Activated CD4-positive, alpha-beta T cell treated with anti-CD3 and anti-CD28 coated beads for 48 hours (primary cell): ENCODE measurements around the gene CLEC16A.

Experiments used
- DNase-seq: peaks from one replicate; pipeline ENCODE4 v3.0.0-alpha.2; 2020

The CLEC16A gene

DNA sequence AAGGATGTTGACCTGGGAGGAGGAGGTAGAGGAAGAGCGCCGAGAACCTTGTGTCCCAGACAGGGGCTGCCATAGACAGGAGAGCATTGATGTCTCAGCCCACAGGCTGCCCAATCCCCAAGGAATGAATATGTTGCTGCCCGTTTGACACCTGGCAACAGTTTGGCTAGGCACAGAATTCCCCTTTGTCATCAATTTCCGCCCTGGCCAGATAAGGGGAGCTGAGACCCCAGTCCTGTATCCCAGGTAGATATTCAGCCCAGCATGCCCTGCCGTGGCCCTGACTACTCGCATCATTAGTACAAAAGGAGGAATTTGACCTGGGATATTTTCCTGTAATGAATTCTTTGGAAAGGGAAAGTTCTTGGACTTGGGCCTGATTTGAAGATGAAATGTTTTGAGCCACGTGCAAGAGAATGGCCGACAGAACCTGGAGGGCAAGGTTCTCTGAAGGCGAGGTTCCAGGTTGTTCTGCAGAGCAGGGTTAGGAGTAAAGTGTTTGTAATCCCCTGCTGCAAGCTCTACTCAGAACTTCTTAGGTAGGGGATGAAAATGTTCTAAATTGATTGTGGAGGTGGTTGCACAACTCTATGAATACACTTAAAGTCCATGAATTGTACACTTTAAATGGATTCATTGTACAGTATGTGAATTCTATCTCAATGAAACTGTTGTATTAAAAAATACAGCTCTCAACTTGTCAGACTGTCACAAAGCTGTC lies 202.8 kb downstream of the CLEC16A start:
- no peak for DNase-seq

DNA sequence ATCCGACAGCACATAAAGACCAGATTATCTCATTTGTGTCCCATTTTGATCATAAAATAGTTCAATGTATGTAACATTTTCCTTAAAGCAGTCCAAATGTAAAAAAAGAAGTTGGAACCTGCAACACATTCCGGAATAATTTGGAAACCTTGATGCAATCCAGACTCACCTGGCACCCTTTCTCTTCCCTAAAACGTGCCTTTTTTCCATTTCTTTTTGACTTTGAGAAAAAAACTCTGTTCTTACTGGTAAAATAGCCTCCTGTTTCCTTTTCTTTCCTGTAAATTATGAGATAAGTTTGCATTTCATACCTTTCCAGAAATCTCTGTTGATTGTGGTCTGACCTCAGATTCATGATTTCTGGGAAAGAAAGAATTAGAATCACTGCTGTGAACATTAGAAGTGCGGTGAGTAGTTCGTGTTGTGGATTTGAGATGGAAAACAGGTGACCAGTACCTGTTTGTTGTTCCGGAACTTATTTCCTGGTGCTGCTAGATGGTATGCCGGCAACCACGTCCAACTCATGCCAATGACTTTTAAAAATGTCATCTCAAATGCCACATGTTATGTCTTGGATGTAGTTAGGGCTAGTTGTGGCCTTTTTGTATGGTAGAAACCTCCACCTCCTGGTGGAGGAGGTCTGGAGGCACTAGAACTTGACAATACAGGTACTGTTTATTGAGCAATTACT lies 203.5 kb downstream of the CLEC16A start:
- no peak for DNase-seq

DNA sequence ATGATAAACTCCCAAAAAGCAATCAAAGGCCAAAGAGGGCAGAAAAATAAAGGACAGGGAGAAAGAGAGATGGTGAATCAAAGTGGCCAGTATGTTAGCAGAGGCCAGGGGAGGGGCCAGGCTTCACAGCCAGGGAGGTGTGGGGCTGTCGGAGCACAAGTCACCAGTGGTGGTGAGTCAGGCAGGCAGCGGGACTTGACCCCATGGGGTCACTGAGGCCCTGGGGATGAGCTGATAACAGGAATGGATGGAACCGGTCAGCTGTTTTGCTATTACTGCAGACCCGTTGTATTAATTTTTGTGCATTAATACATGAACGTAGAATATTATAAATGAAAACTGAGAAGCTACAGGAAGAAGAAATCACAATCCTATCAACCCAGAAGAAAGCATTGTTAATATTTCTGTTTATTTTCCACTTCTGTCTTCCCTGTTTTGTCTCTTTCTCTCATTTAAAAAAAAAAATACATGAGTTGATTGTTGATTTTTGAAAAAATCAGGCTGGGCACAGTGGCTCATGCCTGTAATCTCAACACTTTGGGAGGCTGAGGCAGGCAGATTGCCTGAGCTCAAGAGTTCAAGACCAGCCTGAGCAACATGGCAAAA lies 204.8 kb downstream of the CLEC16A start:
- DNase-seq = no peak

DNA sequence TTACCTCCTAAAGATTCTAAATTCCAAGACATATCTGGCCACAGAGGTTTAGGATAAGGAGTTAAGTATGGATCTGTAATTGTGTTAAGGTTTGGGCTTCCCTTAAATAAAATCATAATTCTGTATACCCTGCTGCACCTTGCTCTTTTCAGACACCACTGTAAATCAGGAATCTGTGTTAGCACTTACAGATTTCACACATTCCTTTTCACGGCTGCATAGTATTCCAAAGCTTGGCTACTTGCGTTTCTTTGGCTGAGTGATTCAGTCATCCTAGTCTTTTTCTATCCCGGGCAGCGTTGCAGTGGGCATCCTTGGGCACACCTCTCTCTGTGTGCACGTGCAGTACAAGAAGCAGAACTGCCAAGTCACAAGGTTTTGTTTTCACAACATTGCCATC lies 205.8 kb downstream of the CLEC16A start:
- DNase-seq = no peak

DNA sequence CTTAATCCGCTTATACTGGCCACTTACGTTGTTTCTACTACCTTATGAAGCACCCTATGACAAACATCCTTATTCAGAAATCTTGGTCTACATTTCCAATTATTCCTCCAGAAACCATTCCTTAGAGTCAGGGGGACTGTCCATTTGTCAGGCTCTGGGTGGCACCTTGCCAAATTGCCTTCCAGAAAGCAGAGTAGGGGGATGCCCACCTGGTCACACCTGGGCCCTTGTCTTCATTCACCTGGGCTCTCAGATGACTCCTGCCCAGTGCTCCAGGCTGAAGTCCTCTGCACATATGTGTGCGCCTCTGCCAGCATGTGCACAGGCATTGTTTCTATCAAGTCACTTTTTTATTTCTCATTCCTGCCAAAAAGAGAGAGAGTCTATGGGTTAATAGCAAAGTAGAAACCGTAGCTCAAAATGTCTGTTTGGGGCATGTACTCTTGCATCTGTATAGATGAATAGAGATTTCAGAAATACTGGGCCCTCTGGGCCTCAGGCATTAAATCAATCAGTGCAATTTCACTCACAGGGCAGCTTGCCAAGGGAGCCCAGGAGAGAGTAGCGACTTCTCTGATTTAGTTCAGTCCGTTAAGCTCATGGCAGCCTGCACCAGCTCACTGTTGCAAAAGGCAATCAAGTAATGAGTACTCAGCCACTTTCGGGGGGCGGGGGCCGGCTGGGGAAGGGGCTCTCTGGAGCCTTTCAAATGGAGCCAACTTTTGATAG lies 207.0 kb downstream of the CLEC16A start:
- no peak for DNase-seq

DNA sequence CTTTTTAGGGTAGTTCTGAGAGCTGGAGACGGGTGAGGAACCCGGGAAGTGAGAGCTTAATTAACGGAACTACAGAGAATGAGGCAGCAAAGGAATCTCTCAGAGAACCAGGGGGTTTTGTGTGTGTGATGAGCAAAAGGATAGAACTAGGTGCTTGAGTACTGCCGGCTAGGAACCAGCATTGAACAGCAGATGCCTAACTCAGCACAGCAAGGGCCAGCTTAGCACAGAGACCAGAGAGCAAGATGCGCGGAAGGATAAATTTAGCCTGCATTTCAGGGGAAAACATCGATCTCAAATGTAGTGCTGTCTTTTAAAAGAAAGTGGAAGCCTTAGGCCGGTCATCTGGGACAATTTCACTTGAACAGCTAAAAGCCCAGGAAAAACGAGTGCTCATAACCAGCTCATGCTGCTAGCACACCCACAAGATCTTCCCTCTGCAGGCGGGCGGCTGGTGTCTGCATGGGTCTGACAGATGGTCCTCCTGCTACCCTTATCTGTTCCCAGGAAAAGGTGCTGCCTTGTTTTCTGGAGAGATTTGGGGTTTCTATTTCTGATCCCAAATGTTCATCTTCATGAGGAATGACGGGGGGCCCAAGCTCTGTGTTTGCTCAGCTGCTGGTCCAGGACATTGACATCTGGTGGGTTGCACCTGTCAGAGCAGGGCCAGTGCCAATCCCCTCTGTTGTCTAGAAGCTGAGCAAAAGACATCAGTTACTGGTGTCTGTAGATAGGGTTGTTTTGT lies 207.7 kb downstream of the CLEC16A start:
- DNase-seq = no peak

DNA sequence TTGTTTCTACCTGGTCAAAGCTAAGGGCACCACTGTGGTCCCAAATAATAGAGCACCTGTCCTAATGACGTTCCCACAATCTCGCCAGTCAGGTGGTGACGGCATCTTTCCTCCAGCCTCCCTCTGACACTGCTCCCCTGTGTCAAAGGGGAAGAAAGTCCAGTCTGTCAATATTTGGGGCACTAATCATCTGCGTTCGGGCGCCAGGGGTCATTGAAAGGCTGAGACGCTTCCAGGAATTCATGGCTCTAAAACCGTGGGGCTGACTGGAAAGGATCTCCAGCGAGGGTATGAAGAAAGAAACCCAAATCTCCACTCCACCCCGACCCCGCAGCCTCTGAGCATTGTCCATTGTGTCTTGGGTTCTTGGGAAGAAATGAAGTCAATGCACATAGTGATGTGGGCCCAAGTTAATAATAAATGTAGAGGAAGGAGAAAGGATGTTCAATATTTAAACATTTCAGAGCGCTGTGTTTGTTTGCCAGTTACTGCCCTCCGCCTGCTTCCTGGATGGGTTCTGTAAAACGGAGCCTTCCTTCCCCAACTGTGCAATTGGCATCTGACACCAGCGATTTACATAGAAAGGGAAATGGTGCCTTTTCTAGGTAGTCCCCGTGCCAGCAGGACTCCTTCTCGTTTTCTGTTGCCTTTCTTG lies 208.4 kb downstream of the CLEC16A start:
- no peak for DNase-seq

DNA sequence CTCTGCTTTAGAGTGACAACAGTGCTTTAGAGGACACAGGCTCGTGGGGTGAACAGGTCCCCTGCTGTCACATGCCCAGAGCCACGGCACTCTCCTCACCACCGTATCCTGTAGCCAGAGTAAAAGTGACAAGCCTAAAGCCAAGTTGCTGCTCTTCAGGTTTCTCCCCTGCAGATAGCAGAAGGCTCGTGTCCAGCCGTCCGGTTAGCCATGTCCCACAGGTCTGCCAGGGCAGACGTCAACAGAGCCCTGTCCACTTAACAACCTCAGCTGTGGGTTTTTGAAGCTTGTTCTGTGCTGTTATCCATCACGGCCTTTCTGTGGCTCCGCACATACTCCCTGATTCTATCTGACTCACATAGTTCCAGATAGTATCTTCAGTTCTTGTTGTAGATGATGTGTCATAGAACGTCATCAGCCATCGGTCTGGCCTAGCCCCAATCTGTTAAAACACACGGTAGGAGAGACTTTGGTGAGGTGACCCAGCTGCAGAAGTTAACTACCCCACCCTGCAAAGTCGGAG lies 211.0 kb downstream of the CLEC16A start:
- peak; percentile 59 for DNase-seq

DNA sequence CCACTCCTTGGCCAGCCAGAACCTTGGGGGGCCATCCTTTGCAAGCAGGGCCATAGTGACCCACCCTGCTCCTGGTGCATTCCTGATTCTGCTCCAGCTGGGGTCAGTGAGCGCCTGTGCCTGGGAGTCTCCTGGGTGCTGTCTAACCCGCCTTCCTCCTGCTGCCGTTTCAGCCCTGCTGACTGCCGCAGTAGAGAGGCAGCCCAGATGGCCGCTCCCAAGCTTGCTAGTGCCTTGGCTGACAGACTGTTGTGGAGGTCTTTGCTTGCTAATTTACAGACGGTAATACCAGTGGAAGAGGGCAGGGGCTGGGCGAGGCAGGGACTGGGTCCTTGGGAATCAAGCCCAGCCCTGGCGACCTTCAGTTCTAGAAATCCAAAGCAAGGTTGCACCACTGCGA lies 212.0 kb downstream of the CLEC16A start:
- DNase-seq = no peak

DNA sequence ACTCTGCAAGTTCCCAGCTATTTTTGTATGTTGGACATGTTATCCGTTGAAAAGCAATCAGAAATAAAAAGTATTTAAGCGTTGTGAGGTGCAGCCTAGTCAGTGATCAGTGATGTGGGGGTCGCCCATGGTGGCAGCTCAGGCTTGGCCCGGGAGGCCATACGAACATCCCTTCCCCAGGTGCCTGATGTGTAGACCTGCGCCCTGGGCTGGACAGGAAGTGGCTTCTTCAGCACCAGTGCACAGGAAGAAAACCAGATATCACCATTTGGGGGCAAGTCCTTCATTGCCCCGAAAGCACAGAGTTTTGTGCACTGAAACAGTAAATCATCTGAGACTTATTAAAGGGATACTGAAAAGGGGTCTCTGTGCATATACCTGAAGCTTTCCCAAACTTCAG lies 212.8 kb downstream of the CLEC16A start:
- DNase-seq = no peak

DNA sequence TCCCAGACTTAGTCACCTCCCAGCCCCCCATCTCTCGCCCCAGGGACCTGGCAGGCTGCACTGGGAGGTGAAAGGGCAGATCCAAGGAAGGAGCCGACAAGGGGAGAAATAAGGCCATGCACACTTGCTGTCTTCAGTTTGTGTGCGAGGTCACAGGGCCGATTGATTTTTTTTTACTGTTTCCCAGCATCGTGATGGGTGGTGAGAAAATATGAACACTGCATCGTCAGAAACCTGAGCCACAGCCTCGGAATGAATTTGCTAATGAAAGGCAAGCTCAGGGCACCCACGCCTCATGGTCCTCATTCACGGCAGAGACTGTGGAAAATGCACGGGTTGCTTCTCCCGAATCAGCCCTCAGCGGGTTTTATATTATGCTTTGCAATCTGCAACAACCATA lies 213.7 kb downstream of the CLEC16A start:
- no peak for DNase-seq

DNA sequence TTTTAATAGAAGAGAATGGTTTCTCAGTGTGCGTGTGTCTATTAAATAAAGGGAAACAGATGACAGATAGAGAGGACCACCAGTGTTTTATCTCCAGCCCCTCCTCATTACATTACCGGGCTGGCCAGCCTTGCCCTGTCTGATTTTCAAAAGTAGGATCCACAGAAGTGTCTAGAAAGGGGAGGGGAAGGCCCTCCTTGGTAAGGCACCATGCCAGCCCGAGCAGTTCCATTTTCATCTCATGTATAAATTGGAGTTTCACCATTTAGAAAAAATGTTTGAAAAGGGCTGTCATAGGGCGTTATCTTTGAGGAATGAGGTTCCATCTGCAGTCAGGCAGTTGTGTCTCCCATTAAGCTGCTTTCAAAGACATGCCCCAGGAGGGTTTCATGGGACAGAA lies 214.9 kb downstream of the CLEC16A start:
- DNase-seq = no peak

DNA sequence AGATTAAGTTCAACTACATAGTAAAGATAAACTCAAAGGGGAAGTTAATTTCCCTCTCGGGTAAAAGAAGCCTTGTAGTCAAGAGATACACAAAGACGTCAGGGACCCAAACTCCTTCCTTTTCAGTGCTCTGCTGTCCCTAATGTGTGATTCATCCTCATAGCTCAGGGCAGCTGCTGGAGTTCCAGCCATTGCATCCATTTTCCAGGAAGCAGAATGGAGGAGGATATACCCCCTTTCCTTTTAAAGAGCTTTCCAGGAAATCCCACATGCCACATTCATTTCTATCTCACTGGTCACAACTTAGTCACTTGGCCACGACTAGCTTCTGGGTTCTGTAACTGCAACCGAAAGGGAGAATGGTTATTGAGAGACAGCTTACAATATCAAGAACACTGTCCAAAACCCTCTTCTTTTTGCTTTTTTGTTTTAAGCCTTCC lies 216.3 kb downstream of the CLEC16A start:
- peak; percentile 30 for DNase-seq

DNA sequence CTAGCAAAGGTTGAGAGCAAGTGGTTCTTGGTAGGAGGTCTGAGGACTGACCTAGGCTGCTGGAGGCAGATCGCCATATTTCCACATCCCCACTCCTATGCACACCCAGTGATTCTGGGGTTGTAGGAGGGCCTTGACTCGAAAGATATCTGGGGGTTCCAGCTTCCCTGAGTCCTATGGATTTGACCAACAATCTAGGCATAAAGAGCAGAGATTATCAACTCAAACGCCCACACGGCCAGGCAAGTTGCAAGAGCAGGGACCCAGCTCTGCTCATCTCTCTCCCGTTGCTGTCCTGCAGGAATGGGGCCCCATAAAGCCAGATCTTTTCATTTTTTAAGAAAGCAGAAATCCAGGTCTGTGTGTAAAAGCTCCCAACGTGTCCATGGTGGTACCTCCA lies 217.1 kb downstream of the CLEC16A start:
- DNase-seq = no peak

DNA sequence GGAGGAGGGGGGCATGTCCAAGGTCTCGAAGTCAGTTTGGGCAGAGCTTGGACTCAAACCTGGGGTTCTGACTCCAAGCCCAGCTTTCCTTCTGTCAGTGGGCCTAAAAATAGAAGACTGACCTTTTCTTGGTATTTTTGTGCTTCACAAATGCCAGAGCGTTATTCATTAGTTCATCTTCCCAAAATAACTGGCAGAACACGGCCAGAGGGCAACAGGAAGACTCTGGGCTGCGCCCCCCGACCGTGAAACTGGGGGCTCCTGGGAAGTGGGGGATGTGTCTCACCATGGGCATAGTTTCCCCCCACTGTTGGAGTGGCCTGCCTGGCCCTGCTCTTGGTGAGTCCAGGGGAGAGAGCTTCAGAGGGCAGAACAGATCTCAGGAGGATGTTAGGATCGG lies 217.6 kb downstream of the CLEC16A start:
- DNase-seq = no peak

DNA sequence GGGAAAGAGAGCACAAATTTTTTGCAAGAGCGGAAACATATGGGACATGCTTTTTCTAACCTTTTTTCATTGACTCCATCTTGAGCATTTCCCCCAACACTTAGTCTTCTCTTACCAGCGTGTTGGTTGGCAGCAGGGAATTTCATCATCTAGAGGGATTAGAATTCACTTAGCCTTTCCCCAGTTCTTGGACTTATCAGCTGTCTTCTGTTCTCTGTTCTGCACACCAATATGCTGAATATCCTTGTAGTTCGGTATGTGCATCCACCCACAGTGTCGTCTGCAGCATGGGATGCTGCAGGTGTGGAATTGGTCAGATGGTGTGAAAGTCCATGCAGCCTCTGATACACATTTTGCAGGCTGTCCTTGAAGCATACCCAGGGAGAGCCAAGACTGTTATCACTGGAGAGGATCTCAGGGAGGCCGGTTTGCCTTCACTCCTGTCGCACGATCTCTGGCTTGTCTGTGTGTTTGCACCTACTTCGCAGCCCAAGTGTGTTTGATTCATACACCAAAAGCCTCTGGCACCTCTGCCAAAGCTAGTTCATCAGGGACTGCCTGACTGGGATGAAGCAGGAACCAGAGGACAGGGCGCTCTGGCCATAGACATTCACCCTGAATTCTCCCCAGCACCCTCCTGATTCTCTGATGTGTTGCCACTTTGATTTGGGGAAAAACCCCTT lies 218.4 kb downstream of the CLEC16A start:
- DNase-seq = no peak

DNA sequence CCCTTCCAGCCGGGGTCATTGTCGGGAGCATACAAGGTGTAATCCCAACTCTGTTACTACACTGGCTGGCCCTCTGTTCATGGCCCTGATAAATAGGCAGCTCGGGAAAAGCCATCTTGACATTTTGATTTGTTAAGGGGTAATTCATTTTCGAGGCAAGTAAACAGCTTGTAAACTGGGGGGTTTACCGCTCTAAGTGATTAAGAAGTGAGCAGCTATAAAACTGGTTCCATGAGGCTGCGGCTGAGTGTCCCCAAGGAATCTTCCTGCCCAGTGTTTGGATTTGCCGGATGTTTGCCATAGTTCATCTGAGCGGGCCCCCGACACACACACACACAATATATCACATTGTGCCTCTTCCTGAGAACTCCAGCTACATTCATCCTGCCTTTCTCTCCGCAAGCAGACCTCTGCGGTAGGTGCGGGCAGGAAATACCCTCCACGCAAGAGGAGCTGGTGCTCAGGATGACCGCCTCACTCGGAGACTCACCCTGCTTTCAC lies 219.4 kb downstream of the CLEC16A start:
- DNase-seq = no peak

DNA sequence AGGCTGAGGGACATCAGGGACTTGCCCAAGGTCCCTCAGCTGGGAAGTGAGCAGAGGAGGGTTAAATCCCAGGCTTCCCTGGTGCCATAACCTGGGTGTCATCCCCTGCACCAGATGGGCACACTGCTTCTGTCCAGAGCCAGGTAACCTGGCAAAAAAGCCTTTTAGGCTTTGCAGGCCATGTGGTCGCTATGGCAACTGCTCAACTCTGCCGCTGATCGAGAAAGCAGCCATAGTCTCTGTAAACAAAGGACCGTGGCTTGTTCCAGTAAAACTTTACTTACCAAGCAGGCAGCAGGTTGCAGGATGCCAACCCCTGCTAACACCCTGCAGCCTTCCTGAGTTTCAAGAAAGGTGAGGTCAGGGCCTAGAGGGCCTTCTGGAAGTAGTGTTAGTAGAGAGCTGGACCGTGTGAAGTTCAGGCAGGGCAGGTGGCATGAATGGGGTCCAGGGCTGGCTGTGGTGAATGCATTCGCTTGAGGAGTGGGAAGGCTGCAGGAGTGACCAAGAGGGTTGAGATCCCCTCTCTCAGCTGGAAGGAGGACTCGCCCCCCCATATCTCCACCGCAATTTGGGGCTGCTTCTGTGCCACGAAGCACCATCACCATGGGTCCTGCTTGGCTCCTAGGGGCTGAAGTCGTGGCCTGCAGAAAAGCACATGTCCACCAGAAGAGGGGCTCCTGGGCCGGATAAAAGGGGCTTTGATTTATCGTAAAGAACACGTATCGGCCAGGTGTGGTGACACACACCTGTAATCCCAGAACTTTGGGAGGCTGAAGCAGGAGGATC lies 220.3 kb downstream of the CLEC16A start:
- no peak for DNase-seq

DNA sequence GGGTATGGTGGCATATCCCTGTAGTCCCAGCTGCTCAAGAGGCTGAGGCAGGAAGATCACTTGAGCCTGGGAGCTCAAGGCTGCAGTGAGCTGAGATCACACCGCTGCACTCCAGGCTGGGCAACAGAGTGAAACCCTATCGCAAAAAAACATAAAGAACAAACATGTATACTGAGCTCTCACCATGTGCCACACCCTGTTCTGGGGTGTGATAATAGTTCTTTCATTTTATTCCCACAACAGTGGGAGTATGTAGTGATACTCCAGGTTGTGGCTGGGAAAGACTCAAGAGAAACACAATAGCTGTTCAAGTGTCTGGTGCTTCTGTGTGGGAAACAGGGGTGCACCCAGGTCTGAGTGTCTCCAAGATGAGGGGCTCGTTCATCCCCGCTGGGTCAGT lies 221.0 kb downstream of the CLEC16A start:
- DNase-seq = no peak

DNA sequence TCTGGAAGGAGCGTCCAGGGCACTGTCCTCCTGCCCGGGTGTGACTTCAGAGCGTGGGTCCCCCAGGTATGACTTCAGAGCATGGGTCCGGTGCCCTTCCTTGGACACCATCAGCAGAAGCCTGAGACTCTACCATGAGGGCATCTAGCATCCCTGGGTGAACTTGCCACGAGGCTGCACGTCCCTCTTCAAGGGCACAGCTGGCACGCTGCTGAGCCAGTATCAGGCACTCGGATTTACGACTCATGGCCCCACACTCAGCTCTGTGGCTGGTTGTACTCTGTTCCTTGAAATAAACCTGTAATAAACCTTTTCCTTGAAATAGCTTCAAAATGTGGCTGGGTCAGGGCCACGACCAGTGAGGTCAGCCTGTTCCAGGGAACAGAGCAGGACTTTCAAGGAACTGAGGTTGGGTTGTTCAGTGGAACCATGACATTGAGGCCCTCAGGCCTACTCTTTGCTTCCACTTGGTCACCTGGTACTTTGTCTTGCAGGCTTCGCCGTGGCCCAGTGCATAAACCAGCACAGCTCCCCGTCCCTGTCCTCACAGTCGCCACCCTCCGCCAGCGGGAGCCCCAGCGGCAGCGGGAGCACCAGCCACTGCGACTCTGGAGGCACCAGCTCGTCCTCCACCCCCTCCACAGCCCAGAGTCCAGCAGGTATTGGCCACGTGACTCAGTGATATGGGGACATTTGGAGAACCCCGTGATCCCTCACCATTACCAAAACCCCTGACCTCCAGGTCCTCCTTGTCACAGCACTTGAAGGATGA lies 221.7 kb downstream of the CLEC16A start:
- DNase-seq = no peak
